Glutamatergic neuron (in vitro differentiated cells): Measurements from ENCODE around the gene NIT1. TPM values are rescaled to one million over a fixed set of nuclear protein-coding genes. Genes with fewer than 3 reads are reported as not detected.

ENCODE experiments used
- DNase-seq: peaks from one replicate; pipeline ENCODE4 v3.0.0; 2022
- H3K27ac Mint-ChIP-seq: one replicate; pipeline ENCODE4 v1.8.0; 2020; ENCODE audit warnings: mild to moderate bottlenecking, mixed read lengths, inconsistent platforms; ENCODE audit not compliant: unreplicated experiment
- H3K27me3 Mint-ChIP-seq: one replicate; pipeline ENCODE4 v1.8.0; 2020; ENCODE audit warnings: mild to moderate bottlenecking, moderate library complexity, mixed read lengths, inconsistent platforms; ENCODE audit not compliant: unreplicated experiment
- H3K36me3 Mint-ChIP-seq: one replicate; pipeline ENCODE4 v1.8.0; 2020; ENCODE audit warnings: mild to moderate bottlenecking, mixed read lengths, inconsistent platforms; ENCODE audit not compliant: unreplicated experiment
- H3K4me1 Mint-ChIP-seq: one replicate; pipeline ENCODE4 v1.8.0; 2020; ENCODE audit warnings: mild to moderate bottlenecking, low read depth, mixed read lengths, inconsistent platforms; ENCODE audit not compliant: unreplicated experiment
- H3K4me3 Mint-ChIP-seq: one replicate; pipeline ENCODE4 v1.8.0; 2020; ENCODE audit warnings: mild to moderate bottlenecking, mixed read lengths, inconsistent platforms; ENCODE audit not compliant: unreplicated experiment
- H3K9me3 Mint-ChIP-seq: one replicate; pipeline ENCODE4 v1.8.0; 2020; ENCODE audit warnings: mild to moderate bottlenecking, moderate library complexity, mixed read lengths, inconsistent platforms; ENCODE audit not compliant: unreplicated experiment
- CTCF ChIP-seq: fragments of 200-600 bp; sonication (generic); IDR thresholded peaks from one replicate; pipeline ENCODE4 v1.5.0; 2021; ENCODE audit not compliant: partially characterized antibody, unreplicated experiment
- total RNA-seq: library from RNA; stranded (reverse); fragmentation: NEBNext Ultra II Directional; extraction: Animal tissue kit (Norgen Biotek cat#: 25700); gene quantifications from one replicate; pipeline ENCODE4 v1.2.1, GENCODE V29; 2021; ENCODE audit not compliant: unreplicated experiment

Gene NIT1
- total RNA-seq, 1 donor from 2014 or later, result 40.2 TPM

- H3K27ac Mint-ChIP-seq, result peak overlapping the region; percentile 39
- peaks cover 4% of the 10 kb centered on the region for H3K36me3 Mint-ChIP-seq
- H3K27me3 Mint-ChIP-seq, result peaks cover 23% of the 10 kb centered on the region
- peaks cover 14% of the 10 kb centered on the region for H3K4me1 Mint-ChIP-seq
- DNase-seq, result no peak
- peaks cover 19% of the 10 kb centered on the region for H3K9me3 Mint-ChIP-seq
- H3K4me3 Mint-ChIP-seq, result no peak overlapping the region
- TF ChIP-seq CTCF, result no peak
Measured at GRCh38 chr1:161083748-161084596, 33.9 kb upstream of the NIT1 start.

- no peak for TF ChIP-seq CTCF
- Mint-ChIP-seq H3K27me3 (peaks cover 24% of the 10 kb centered on the region), H3K9me3 (peaks cover 15% of the 10 kb centered on the region), H3K27ac (no peak overlapping the region), H3K36me3 (no peaks in the 10 kb centered on the region), H3K4me1 (peaks cover 14% of the 10 kb centered on the region), H3K4me3 (no peak overlapping the region)
- DNase-seq, result no peak
Measured at GRCh38 chr1:161084597-161084988, 33.3 kb upstream of the NIT1 start.

GRCh38 chr1:161085165-161085564 lies 32.7 kb upstream of the NIT1 start:
- DNase-seq, result no peak
- no peak for TF ChIP-seq CTCF
- no peak overlapping the region for H3K27ac Mint-ChIP-seq
- no peaks in the 10 kb centered on the region for H3K36me3 Mint-ChIP-seq
- H3K4me1 Mint-ChIP-seq, result peaks cover 12% of the 10 kb centered on the region
- peaks cover 12% of the 10 kb centered on the region for H3K9me3 Mint-ChIP-seq
- H3K4me3 Mint-ChIP-seq, result no peak overlapping the region
- H3K27me3 Mint-ChIP-seq, result peaks cover 20% of the 10 kb centered on the region

GRCh38 chr1:161086457-161086856 lies 31.4 kb upstream of the NIT1 start:
- Mint-ChIP-seq H3K4me1 (no peaks in the 10 kb centered on the region), H3K36me3 (no peaks in the 10 kb centered on the region), H3K9me3 (peaks cover 5% of the 10 kb centered on the region), H3K4me3 (no peak overlapping the region), H3K27ac (no peak overlapping the region), H3K27me3 (peaks cover 17% of the 10 kb centered on the region)
- no peak for TF ChIP-seq CTCF
- DNase-seq, result no peak

GRCh38 chr1:161088587-161089110 lies 29.3 kb upstream of the NIT1 start:
- DNase-seq, result no peak
- no peak overlapping the region for H3K27ac Mint-ChIP-seq
- no peaks in the 10 kb centered on the region for H3K36me3 Mint-ChIP-seq
- H3K4me1 Mint-ChIP-seq, result no peaks in the 10 kb centered on the region
- H3K9me3 Mint-ChIP-seq, result peaks cover 3% of the 10 kb centered on the region
- peaks cover 11% of the 10 kb centered on the region for H3K27me3 Mint-ChIP-seq
- no peak overlapping the region for H3K4me3 Mint-ChIP-seq
- no peak for TF ChIP-seq CTCF
